GM23248 (cell line): Measurements from ENCODE around the gene RHBDF2.

Experiments
- EZH2 ChIP-seq: fragments of 200-600 bp; sonication (generic); IDR thresholded peaks from 2 replicates; pipeline ENCODE4 v1.6.1; 2018; ENCODE audit warnings: antibody characterized with exemption, mild to moderate bottlenecking; ENCODE audit not compliant: insufficient read depth, poor library complexity, severe bottlenecking
- EZH2phosphoT487 ChIP-seq: fragments of 200-600 bp; sonication (generic); IDR thresholded peaks from 2 replicates; pipeline ENCODE4 v1.6.1; 2018; ENCODE audit warnings: antibody characterized with exemption, moderate library complexity, mild to moderate bottlenecking, low read depth; ENCODE audit not compliant: insufficient read depth

GRCh38 chr17:76458580-76459490, 42.4 kb downstream of the RHBDF2 start:
- TF ChIP-seq EZH2 (no peak), EZH2phosphoT487 (no peak)
